A673 (cell line): Measurements from ENCODE around the gene NBEAL1.

Experiments used
- EZH2 ChIP-seq: fragments of 200-600 bp; sonication (generic); IDR thresholded peaks from 2 replicates; pipeline ENCODE4 v1.6.1; 2017; ENCODE audit warnings: borderline replicate concordance, low read depth, mild to moderate bottlenecking, mixed read lengths, antibody characterized with exemption, low read length; ENCODE audit not compliant: poor library complexity, severe bottlenecking
- TF ChIP-seq, protein P1 (sequence below): fragments of 300-800, 200-600 bp; sonication (generic); conservative IDR thresholded peaks from 2 replicates; pipeline ENCODE4 v1.5.1; 2017; ENCODE audit warnings: low read depth, mild to moderate bottlenecking, antibody characterized with exemption, low read length, moderate library complexity, mixed read lengths

DNA sequence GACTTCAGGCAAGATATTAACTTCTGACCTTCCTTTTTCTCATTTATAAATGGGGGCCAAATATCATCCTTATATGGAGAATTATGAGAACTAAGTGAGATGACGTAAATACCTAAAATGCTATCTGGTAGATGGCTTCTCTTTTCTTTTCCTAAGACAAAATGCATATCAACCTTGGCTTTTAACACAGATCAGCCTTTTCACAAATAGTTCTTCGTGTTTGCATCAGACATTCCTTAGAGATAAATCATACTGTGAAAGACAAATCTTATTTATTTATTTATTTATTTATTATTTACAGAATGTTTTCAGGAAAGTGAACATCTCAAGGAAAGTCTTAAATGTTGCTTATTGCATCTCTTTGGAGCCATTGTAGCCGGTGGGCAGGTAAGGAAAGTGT is 62.8 kb downstream of the NBEAL1 start:
- TF ChIP-seq, protein P1, sequence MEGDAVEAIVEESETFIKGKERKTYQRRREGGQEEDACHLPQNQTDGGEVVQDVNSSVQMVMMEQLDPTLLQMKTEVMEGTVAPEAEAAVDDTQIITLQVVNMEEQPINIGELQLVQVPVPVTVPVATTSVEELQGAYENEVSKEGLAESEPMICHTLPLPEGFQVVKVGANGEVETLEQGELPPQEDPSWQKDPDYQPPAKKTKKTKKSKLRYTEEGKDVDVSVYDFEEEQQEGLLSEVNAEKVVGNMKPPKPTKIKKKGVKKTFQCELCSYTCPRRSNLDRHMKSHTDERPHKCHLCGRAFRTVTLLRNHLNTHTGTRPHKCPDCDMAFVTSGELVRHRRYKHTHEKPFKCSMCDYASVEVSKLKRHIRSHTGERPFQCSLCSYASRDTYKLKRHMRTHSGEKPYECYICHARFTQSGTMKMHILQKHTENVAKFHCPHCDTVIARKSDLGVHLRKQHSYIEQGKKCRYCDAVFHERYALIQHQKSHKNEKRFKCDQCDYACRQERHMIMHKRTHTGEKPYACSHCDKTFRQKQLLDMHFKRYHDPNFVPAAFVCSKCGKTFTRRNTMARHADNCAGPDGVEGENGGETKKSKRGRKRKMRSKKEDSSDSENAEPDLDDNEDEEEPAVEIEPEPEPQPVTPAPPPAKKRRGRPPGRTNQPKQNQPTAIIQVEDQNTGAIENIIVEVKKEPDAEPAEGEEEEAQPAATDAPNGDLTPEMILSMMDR, result no peak
- no peak for TF ChIP-seq EZH2
